Progenitor cell of endocrine pancreas (in vitro differentiated cells): ENCODE results near the gene TSKU. TPM values are rescaled to one million over a fixed set of nuclear protein-coding genes. Genes with fewer than 3 reads are reported as not detected.

Experiments used
- DNase-seq: peaks from one replicate; pipeline ENCODE4 v3.0.0; 2021; ENCODE audit warnings: low spot score; ENCODE audit not compliant: unreplicated experiment
- H3K27ac Mint-ChIP-seq: 2 replicates; pipeline ENCODE4 v1.8.0; 2021; ENCODE audit warnings: mild to moderate bottlenecking, moderate library complexity, mixed read lengths
- H3K27me3 Mint-ChIP-seq: 2 replicates; pipeline ENCODE4 v1.8.0; 2021; ENCODE audit warnings: mixed read lengths
- H3K36me3 Mint-ChIP-seq: 2 replicates; pipeline ENCODE4 v1.8.0; 2022; ENCODE audit warnings: mixed read lengths; ENCODE audit not compliant: insufficient read depth
- H3K4me1 Mint-ChIP-seq: 2 replicates; pipeline ENCODE4 v1.8.0; 2021; ENCODE audit warnings: low read depth, mixed read lengths
- H3K4me3 Mint-ChIP-seq: 2 replicates; pipeline ENCODE4 v1.8.0; 2021; ENCODE audit warnings: low read depth, mild to moderate bottlenecking, moderate library complexity, mixed read lengths
- H3K9me3 Mint-ChIP-seq: 2 replicates; pipeline ENCODE4 v1.8.0; 2021; ENCODE audit warnings: low read depth, mixed read lengths
- CTCF ChIP-seq: fragments of 200-600 bp; sonication (generic); IDR thresholded peaks from one replicate; pipeline ENCODE4 v1.5.0; 2021; ENCODE audit warnings: antibody characterized with exemption, mild to moderate bottlenecking; ENCODE audit not compliant: unreplicated experiment
- total RNA-seq: library from RNA; stranded (reverse); gene quantifications from 2 replicates; pipeline ENCODE4 v1.2.1, GENCODE V29; 2021

Gene TSKU
- total RNA-seq, 1 donor from 2014 or later, result 29.8 TPM

GRCh38 chr11:76795290-76795935 lies 12.3 kb downstream of the TSKU start:
- TF ChIP-seq CTCF, result no peak
- Mint-ChIP-seq H3K4me1 (peaks cover 24% of the 10 kb centered on the region), H3K36me3 (peaks cover 11% of the 10 kb centered on the region), H3K4me3 (no peak overlapping the region), H3K27ac (no peak overlapping the region), H3K27me3 (no peaks in the 10 kb centered on the region), H3K9me3 (no peaks in the 10 kb centered on the region)
- DNase-seq, result no peak

- Mint-ChIP-seq H3K36me3 (peaks cover 6% of the 10 kb centered on the region), H3K4me3 (no peak overlapping the region), H3K4me1 (peaks cover 26% of the 10 kb centered on the region), H3K27ac (no peak overlapping the region), H3K27me3 (no peaks in the 10 kb centered on the region), H3K9me3 (no peaks in the 10 kb centered on the region)
- no peak for TF ChIP-seq CTCF
- no peak for DNase-seq
Observed at GRCh38 chr11:76795936-76796441, 12.8 kb downstream of the TSKU start.

GRCh38 chr11:76796511-76797198 lies 13.5 kb downstream of the TSKU start:
- H3K9me3 Mint-ChIP-seq, result no peaks in the 10 kb centered on the region
- peaks cover 5% of the 10 kb centered on the region for H3K36me3 Mint-ChIP-seq
- no peak for TF ChIP-seq CTCF
- no peaks in the 10 kb centered on the region for H3K27me3 Mint-ChIP-seq
- H3K27ac Mint-ChIP-seq, result no peak overlapping the region
- peaks cover 29% of the 10 kb centered on the region for H3K4me1 Mint-ChIP-seq
- DNase-seq, result no peak
- no peak overlapping the region for H3K4me3 Mint-ChIP-seq

GRCh38 chr11:76797341-76798201 lies 14.4 kb downstream of the TSKU start:
- no peak for TF ChIP-seq CTCF
- Mint-ChIP-seq H3K9me3 (no peaks in the 10 kb centered on the region), H3K36me3 (peaks cover 4% of the 10 kb centered on the region), H3K27me3 (no peaks in the 10 kb centered on the region), H3K4me3 (no peak overlapping the region), H3K4me1 (peaks cover 31% of the 10 kb centered on the region), H3K27ac (no peak overlapping the region)
- no peak for DNase-seq

- DNase-seq, result no peak
- Mint-ChIP-seq H3K9me3 (no peaks in the 10 kb centered on the region), H3K36me3 (peaks cover 4% of the 10 kb centered on the region), H3K4me3 (no peak overlapping the region), H3K4me1 (peaks cover 26% of the 10 kb centered on the region), H3K27me3 (no peaks in the 10 kb centered on the region), H3K27ac (no peak overlapping the region)
- TF ChIP-seq CTCF, result no peak
Observed at GRCh38 chr11:76798202-76798581, 15.0 kb downstream of the TSKU start.
